Heart left ventricle (tissue), 13 donors: ENCODE results near the gene GDPD1.

Experiments used
- POLR2A ChIP-seq, 2 donors: fragments of 450-650 bp; IDR thresholded peaks; one replicate each; pipeline ENCODE4 v1.6.1; 2017; ENCODE audit warnings: antibody characterized with exemption in 2 of 2, mild to moderate bottlenecking in 2 of 2, moderate library complexity in 2 of 2
- TF ChIP-seq, protein P1 (sequence below), 12 donors: fragments of 200-600 bp; sonication (generic) in 4 of 12; IDR thresholded peaks; one replicate each; pipeline versions ENCODE4 v1.5.0 to v1.8.0; 2018 to 2022; ENCODE audit warnings: antibody characterized with exemption in 12 of 12, mild to moderate bottlenecking in 5 of 12
- donor health status: ischemic (EF 13 %, LVEDD 7.1; RV severe dilation, severe dysfunction).
- donor health status: DM: no; HTN: yes; CAD: no.
- donor health status: DM: no; HTN: no; CAD: no.
- donor health status: ischemic (EF 25% LVEDD 6.9; RV normal size, moderate dysfunction).
- donor health status: ischemic (EF 25% LVEDD 5.7; RV mildly dilated, moderate dysfunction).
- donor health status: ischemic (EF 35%, LVEDD 5.7; RV mildly dilated, moderate dysfunction).
- donor health status: nonischemic (EF 11% LVEDD 7.7; RV severe dilation, severe dysfunction).
- donor health status: DM: yes; HTN: yes; CAD: no.
- donor health status: PGD.
- donor health status: ischemic (EF 29% LVEDD 5.4; RV normal size, mild dysfunction).
- donor health status: nonischemic (EF 23%, LVEDD 6.1; RV moderate dilation, normal function).

DNA sequence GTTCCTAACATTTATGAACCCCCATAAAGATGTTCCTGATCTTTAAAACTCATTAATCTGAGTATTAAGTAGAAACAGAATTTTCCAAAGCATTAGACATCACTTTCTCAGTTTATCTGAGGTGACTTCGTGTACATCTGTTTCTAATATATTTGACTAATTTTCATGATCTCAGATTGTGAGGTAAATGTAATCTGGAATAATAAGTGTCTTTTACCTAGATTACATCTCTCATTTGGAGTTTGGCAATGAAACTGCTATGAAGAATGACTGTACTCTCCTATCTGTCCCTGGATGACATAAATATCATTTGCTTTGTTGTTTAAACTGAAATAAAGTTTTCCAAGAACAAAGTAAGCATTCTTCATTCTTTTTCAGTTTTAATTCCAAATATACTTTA is 55.3 kb downstream of the GDPD1 start:
- TF ChIP-seq, protein P1, sequence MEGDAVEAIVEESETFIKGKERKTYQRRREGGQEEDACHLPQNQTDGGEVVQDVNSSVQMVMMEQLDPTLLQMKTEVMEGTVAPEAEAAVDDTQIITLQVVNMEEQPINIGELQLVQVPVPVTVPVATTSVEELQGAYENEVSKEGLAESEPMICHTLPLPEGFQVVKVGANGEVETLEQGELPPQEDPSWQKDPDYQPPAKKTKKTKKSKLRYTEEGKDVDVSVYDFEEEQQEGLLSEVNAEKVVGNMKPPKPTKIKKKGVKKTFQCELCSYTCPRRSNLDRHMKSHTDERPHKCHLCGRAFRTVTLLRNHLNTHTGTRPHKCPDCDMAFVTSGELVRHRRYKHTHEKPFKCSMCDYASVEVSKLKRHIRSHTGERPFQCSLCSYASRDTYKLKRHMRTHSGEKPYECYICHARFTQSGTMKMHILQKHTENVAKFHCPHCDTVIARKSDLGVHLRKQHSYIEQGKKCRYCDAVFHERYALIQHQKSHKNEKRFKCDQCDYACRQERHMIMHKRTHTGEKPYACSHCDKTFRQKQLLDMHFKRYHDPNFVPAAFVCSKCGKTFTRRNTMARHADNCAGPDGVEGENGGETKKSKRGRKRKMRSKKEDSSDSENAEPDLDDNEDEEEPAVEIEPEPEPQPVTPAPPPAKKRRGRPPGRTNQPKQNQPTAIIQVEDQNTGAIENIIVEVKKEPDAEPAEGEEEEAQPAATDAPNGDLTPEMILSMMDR (IDR thresholded peaks at IDR 0.05), result no peak
- no peak for TF ChIP-seq POLR2A (IDR thresholded peaks at IDR 0.05)
